OCI-LY7 (cell line): ENCODE results near the gene CABP4.

Experiments
- EZH2phosphoT487 ChIP-seq: fragments of 200-600 bp; sonication (generic); IDR thresholded peaks from 2 replicates; pipeline ENCODE4 v1.6.1; 2018; ENCODE audit warnings: low read depth, borderline replicate concordance, mild to moderate bottlenecking, mixed run types, antibody characterized with exemption, low read length, moderate library complexity, mixed read lengths
- TF ChIP-seq, protein P1 (sequence below): fragments of 200-600 bp; sonication (generic); conservative IDR thresholded peaks from 2 replicates; pipeline ENCODE4 v1.5.1; 2014; ENCODE audit warnings: mild to moderate bottlenecking, antibody characterized with exemption, low read length, moderate library complexity, mixed read lengths

DNA sequence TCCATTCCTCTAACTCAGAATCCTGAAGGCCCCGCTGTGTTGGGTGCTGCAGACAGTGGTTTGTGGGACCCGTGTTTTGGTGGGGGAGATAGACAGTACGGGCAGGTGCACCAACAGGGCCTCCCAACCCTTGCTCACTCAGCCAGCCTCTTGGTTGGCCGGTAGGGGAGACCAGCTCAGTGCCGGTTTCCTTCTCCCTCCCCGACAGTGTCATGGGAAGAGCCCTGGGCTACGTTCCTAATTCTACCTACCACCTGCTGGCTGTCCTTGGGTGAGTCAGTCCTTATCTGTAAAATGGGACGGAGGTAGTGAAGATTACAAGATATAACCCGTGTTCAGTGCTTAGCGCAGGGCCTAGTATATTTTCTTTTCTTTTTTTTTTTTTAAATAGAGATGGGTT, 8.0 kb downstream of the CABP4 start:
- TF ChIP-seq, protein P1, sequence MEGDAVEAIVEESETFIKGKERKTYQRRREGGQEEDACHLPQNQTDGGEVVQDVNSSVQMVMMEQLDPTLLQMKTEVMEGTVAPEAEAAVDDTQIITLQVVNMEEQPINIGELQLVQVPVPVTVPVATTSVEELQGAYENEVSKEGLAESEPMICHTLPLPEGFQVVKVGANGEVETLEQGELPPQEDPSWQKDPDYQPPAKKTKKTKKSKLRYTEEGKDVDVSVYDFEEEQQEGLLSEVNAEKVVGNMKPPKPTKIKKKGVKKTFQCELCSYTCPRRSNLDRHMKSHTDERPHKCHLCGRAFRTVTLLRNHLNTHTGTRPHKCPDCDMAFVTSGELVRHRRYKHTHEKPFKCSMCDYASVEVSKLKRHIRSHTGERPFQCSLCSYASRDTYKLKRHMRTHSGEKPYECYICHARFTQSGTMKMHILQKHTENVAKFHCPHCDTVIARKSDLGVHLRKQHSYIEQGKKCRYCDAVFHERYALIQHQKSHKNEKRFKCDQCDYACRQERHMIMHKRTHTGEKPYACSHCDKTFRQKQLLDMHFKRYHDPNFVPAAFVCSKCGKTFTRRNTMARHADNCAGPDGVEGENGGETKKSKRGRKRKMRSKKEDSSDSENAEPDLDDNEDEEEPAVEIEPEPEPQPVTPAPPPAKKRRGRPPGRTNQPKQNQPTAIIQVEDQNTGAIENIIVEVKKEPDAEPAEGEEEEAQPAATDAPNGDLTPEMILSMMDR, result no peak
- no peak for TF ChIP-seq EZH2phosphoT487
